ENCODE results near the gene SLC2A4RG. TPM values are rescaled to one million over a fixed set of nuclear protein-coding genes. Genes with fewer than 3 reads are reported as not detected.
A peak's percentile ranks its signal among the peaks of the same experiment; 100 is the strongest.

Gene SLC2A4RG
- total and polyA plus RNA-seq, 2 of the 13 experiments (the other 11 are each of a cell fraction or from before 2014, with no cell fraction given): 91.4 to 95.9 TPM

DNA sequence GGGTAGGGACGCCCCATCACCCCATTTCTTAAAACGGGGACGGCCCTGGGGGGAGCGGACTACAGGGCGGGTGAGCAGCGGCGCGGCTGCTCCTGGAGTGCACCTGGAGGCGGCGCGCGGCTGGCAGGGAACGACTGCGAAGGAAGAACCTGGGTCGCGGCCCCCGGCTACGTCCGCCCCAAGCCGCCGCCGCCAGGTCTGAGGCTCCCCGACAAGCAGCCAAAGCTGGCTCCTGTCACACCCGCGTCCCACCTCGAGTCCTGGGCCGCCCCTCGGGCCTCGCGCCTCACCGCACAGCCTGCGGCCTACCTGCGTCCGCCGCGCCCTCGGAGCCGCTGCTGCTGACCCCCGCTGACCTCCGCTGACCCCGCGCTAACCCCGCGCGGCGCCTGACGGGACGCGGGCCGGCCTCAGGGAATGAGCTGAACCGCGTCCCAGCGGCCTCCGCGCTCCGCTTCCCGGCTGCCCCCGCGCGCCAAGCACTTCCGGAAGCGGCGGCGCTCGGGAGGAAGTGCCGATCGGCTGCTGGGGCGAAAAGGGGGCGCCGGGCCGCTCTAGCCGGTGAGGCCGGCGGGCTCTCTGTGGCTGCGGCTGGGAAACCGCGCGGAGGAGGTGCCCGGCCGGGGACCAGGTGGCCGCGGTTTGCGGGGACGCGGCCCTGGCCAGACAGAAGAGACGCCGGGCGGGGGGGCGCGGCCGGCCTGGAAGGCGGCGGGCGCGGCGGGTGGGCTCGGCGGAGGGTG is 31.8 kb upstream of the SLC2A4RG start, which contains the start of the genes ARFRP1 and ZGPAT (continued):
- TF ChIP-seq, protein P1, sequence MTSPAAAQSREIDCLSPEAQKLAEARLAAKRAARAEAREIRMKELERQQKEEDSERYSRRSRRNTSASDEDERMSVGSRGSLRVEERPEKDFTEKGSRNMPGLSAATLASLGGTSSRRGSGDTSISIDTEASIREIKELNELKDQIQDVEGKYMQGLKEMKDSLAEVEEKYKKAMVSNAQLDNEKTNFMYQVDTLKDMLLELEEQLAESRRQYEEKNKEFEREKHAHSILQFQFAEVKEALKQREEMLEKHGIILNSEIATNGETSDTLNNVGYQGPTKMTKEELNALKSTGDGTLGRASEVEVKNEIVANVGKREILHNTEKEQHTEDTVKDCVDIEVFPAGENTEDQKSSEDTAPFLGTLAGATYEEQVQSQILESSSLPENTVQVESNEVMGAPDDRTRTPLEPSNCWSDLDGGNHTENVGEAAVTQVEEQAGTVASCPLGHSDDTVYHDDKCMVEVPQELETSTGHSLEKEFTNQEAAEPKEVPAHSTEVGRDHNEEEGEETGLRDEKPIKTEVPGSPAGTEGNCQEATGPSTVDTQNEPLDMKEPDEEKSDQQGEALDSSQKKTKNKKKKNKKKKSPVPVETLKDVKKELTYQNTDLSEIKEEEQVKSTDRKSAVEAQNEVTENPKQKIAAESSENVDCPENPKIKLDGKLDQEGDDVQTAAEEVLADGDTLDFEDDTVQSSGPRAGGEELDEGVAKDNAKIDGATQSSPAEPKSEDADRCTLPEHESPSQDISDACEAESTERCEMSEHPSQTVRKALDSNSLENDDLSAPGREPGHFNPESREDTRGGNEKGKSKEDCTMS (CRISPR knock-in tag; conservative IDR thresholded peaks at IDR 0.05): no peak
- TF ChIP-seq NR1H2 (CRISPR knock-in tag; IDR thresholded peaks at IDR 0.05; ENCODE audit: borderline replicate concordance, low read depth) (peak; percentile 93), EZH2 (conservative IDR thresholded peaks at IDR 0.05; ENCODE audit: low read depth, low read length) (no peak), NKX3-1 (CRISPR knock-in tag; IDR thresholded peaks at IDR 0.05) (peak; percentile 97), DMAP1 (CRISPR knock-in tag; IDR thresholded peaks at IDR 0.05) (peak; percentile 73), ARNTL (CRISPR knock-in tag; IDR thresholded peaks at IDR 0.05) (peak; percentile 73), GZF1 (CRISPR knock-in tag; IDR thresholded peaks at IDR 0.05) (no peak; the same call in 1 of the 2 replicates), RORA (CRISPR knock-in tag; IDR thresholded peaks at IDR 0.05) (no peak), ZNF674 (CRISPR knock-in tag; IDR thresholded peaks at IDR 0.05; ENCODE audit: low read depth) (peak; percentile 74; the same call in 1 of the 2 replicates), ZNF430 (CRISPR knock-in tag; IDR thresholded peaks at IDR 0.05) (peak; percentile 95), KAT7 (CRISPR knock-in tag; IDR thresholded peaks at IDR 0.05; ENCODE audit: borderline replicate concordance) (peak; percentile 98), ZNF746 (CRISPR knock-in tag; IDR thresholded peaks at IDR 0.05) (no peak; the same call in 1 of the 2 replicates), ZNF749 (CRISPR knock-in tag; IDR thresholded peaks at IDR 0.05; ENCODE audit: borderline replicate concordance) (peak; percentile 80; the same call in 1 of the 2 replicates), ZNF496 (CRISPR knock-in tag; IDR thresholded peaks at IDR 0.05; ENCODE audit: insufficient replicate concordance) (no peak), TOE1 (CRISPR knock-in tag; IDR thresholded peaks at IDR 0.05) (peak; percentile 95), SALL2 (CRISPR knock-in tag; IDR thresholded peaks at IDR 0.05) (peak; percentile 98), HOXD1 (CRISPR knock-in tag; IDR thresholded peaks at IDR 0.05) (peak; percentile 73), ZNF296 (CRISPR knock-in tag; conservative IDR thresholded peaks at IDR 0.05) (peak; percentile 75; the same call in 1 of the 2 replicates), GTF3A (CRISPR knock-in tag; conservative IDR thresholded peaks at IDR 0.05) (no peak; the same call in 1 of the 2 replicates), GATAD1 (CRISPR knock-in tag; IDR thresholded peaks at IDR 0.05) (peak; percentile 99), SUZ12 (IDR thresholded peaks at IDR 0.05; ENCODE audit: low read depth, low read length) (peak; percentile 89)
- TF ChIP-seq, protein P2, sequence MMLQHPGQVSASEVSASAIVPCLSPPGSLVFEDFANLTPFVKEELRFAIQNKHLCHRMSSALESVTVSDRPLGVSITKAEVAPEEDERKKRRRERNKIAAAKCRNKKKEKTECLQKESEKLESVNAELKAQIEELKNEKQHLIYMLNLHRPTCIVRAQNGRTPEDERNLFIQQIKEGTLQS (CRISPR knock-in tag; IDR thresholded peaks at IDR 0.05): peak; percentile 87
- TF ChIP-seq, protein P3, sequence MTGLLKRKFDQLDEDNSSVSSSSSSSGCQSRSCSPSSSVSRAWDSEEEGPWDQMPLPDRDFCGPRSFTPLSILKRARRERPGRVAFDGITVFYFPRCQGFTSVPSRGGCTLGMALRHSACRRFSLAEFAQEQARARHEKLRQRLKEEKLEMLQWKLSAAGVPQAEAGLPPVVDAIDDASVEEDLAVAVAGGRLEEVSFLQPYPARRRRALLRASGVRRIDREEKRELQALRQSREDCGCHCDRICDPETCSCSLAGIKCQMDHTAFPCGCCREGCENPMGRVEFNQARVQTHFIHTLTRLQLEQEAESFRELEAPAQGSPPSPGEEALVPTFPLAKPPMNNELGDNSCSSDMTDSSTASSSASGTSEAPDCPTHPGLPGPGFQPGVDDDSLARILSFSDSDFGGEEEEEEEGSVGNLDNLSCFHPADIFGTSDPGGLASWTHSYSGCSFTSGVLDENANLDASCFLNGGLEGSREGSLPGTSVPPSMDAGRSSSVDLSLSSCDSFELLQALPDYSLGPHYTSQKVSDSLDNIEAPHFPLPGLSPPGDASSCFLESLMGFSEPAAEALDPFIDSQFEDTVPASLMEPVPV (CRISPR knock-in tag; IDR thresholded peaks at IDR 0.05): peak; percentile 98
- TF ChIP-seq, protein P4, sequence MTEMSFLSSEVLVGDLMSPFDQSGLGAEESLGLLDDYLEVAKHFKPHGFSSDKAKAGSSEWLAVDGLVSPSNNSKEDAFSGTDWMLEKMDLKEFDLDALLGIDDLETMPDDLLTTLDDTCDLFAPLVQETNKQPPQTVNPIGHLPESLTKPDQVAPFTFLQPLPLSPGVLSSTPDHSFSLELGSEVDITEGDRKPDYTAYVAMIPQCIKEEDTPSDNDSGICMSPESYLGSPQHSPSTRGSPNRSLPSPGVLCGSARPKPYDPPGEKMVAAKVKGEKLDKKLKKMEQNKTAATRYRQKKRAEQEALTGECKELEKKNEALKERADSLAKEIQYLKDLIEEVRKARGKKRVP (CRISPR knock-in tag; IDR thresholded peaks at IDR 0.05): peak in 1 of 2 experiments; percentile 82; a peak in 2 of 4 replicates
- TF ChIP-seq, protein P5, sequence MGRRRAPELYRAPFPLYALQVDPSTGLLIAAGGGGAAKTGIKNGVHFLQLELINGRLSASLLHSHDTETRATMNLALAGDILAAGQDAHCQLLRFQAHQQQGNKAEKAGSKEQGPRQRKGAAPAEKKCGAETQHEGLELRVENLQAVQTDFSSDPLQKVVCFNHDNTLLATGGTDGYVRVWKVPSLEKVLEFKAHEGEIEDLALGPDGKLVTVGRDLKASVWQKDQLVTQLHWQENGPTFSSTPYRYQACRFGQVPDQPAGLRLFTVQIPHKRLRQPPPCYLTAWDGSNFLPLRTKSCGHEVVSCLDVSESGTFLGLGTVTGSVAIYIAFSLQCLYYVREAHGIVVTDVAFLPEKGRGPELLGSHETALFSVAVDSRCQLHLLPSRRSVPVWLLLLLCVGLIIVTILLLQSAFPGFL (CRISPR knock-in tag; IDR thresholded peaks at IDR 0.05): no peak

Data from HepG2 (cell line).